UCSD-AML1 (cell line): ENCODE measurements around the gene PTPRE.
"Not testable (repeated sequence)": the region's sequence is repeated elsewhere in the genome, so short reads cannot be mapped to it uniquely, and the experiment has no call there.

Source experiments
- DNase-seq: peaks from one replicate; lab custom pipeline; 2025; ENCODE audit not compliant: unreplicated experiment; lab: John Stamatoyannopoulos, UW

The PTPRE gene

GRCh38 chr10:128086003-128086863 lies 179.3 kb downstream of the PTPRE start:
- no peak for DNase-seq

GRCh38 chr10:128087146-128087883 lies 180.4 kb downstream of the PTPRE start:
- no peak for DNase-seq

GRCh38 chr10:128087884-128088709 lies 181.2 kb downstream of the PTPRE start:
- no peak for DNase-seq

GRCh38 chr10:128091636-128092210 lies 184.8 kb downstream of the PTPRE start:
- no peak for DNase-seq

- DNase-seq: no peak
Observed at GRCh38 chr10:128092454-128092853, 185.6 kb downstream of the PTPRE start.

GRCh38 chr10:128094596-128094995 lies 187.7 kb downstream of the PTPRE start:
- DNase-seq: not testable (repeated sequence)

GRCh38 chr10:128095027-128095752 lies 188.3 kb downstream of the PTPRE start:
- no peak for DNase-seq

GRCh38 chr10:128095753-128096469 lies 189.0 kb downstream of the PTPRE start:
- DNase-seq: peak; percentile 44

- no peak for DNase-seq
Observed at GRCh38 chr10:128096486-128097199, 189.7 kb downstream of the PTPRE start.

- DNase-seq: no peak
Observed at GRCh38 chr10:128097783-128098182, 190.9 kb downstream of the PTPRE start.

GRCh38 chr10:128098631-128099030 lies 191.7 kb downstream of the PTPRE start:
- DNase-seq: no peak

- DNase-seq: no peak
Observed at GRCh38 chr10:128099901-128100300, 193.0 kb downstream of the PTPRE start.

GRCh38 chr10:128101901-128102300 lies 195.0 kb downstream of the PTPRE start:
- DNase-seq: no peak

GRCh38 chr10:128102480-128103228 lies 195.8 kb downstream of the PTPRE start:
- no peak for DNase-seq

GRCh38 chr10:128103229-128103714 lies 196.4 kb downstream of the PTPRE start:
- DNase-seq: no peak

- no peak for DNase-seq
Observed at GRCh38 chr10:128105383-128105782, 198.5 kb downstream of the PTPRE start.

- no peak for DNase-seq
Observed at GRCh38 chr10:128109707-128110106, 202.8 kb downstream of the PTPRE start.

GRCh38 chr10:128110339-128110738 lies 203.4 kb downstream of the PTPRE start:
- DNase-seq: no peak
